ENCODE measurements around the gene TRIOBP.

Gene TRIOBP

DNA sequence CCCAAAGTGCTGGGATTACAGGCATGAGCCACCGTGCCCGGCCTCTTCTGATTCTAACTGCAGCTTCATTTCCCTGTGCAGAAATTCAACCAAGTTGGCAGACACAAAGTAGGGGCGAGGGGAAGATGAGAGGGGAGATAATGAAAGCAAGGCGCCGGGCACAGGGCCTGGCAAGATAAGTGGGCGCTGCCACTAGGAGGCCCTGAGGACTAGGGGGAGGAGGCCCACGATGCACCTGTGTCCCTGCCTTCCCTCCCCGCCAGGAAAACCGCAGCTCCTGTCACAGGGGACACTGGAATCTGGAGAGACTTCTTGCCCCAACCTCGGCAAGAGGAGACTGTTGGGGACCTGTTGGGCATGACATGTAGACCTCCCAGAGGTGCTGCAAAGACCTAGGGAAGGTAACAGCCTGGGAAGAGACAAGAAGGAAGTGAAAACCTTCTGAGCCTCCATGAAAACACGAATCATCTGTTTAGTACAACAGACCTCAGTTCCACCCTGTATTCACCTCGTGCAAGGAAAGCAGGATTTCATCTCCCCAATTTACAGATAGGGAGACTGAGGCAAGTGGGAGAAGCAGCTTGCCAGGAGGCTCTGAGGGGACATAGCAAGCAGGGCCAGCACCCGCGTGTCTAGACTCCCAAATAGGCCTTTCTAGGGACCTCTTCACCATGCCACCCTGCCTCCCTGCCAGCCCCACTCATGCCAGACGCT, 24.5 kb upstream of the TRIOBP start:
- DNase-seq (ENCODE audit: extremely low read depth, low read depth): no peak
- H3K4me3 ChIP-seq (replicated peaks; ENCODE audit: low read depth, low read length): no peak overlapping the region
- TF ChIP-seq, protein P1, sequence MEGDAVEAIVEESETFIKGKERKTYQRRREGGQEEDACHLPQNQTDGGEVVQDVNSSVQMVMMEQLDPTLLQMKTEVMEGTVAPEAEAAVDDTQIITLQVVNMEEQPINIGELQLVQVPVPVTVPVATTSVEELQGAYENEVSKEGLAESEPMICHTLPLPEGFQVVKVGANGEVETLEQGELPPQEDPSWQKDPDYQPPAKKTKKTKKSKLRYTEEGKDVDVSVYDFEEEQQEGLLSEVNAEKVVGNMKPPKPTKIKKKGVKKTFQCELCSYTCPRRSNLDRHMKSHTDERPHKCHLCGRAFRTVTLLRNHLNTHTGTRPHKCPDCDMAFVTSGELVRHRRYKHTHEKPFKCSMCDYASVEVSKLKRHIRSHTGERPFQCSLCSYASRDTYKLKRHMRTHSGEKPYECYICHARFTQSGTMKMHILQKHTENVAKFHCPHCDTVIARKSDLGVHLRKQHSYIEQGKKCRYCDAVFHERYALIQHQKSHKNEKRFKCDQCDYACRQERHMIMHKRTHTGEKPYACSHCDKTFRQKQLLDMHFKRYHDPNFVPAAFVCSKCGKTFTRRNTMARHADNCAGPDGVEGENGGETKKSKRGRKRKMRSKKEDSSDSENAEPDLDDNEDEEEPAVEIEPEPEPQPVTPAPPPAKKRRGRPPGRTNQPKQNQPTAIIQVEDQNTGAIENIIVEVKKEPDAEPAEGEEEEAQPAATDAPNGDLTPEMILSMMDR (IDR thresholded peaks at IDR 0.05; ENCODE audit: low read depth, low read length, missing control alignments): no peak

DNA sequence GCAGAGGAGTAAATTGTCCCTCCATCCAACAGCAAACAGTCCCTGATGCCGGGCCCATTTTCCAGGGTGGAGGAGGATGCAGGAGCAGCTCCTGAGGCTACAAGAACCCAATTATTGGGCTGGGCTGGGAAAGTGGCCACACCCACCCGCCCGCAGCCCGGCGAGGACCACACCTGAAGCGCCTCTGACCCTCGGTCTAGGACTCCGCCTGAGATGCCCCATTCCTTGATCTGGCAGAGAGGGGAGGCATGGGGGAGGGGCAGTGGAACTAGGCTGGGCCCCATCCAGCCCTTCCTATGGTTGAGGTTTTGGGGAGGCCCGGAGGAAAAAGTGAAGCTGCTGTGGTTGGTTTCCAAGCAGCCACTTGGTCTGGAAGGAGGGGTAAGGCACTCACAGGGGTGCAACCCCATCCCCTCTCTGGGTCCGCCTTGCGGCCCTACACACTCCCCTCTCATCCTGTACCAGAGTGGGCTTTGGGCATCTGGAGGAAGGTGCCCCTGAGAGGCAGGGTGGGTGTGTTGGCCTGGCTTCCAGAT, 23.9 kb upstream of the TRIOBP start:
- TF ChIP-seq, protein P1 (IDR thresholded peaks at IDR 0.05; ENCODE audit: low read depth, low read length, missing control alignments): no peak
- DNase-seq (ENCODE audit: extremely low read depth, low read depth): no peak

DNA sequence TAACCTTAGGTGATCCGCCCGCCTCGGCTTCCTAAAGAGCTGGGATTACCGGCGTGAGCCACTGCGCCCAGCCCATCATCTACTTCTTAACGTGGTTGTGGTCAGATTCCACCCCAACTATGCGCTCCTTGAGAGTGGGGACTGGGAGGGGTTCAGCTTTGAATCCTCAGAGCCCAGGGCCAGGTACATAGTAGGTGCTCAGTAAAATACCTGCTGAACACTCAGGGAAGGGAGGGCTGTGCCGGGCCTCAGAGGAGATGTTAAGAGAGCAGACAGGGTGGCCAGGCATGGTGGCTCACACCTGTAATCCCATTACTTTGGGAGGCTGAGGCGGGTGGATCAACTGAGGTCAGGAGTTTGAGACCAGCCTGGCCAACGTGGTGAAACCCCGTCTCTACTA, 22.6 kb upstream of the TRIOBP start:
- TF ChIP-seq, protein P1 (IDR thresholded peaks at IDR 0.05; ENCODE audit: low read depth, low read length, missing control alignments): no peak
- no peak overlapping the region for H3K4me3 ChIP-seq (replicated peaks; ENCODE audit: low read depth, low read length)
- no peak for DNase-seq (ENCODE audit: extremely low read depth, low read depth)

More for the DNA sequence above, 23.9 kb upstream of the TRIOBP start:
- H3K4me3 ChIP-seq (replicated peaks; ENCODE audit: low read depth, low read length): no peak overlapping the region

DNA sequence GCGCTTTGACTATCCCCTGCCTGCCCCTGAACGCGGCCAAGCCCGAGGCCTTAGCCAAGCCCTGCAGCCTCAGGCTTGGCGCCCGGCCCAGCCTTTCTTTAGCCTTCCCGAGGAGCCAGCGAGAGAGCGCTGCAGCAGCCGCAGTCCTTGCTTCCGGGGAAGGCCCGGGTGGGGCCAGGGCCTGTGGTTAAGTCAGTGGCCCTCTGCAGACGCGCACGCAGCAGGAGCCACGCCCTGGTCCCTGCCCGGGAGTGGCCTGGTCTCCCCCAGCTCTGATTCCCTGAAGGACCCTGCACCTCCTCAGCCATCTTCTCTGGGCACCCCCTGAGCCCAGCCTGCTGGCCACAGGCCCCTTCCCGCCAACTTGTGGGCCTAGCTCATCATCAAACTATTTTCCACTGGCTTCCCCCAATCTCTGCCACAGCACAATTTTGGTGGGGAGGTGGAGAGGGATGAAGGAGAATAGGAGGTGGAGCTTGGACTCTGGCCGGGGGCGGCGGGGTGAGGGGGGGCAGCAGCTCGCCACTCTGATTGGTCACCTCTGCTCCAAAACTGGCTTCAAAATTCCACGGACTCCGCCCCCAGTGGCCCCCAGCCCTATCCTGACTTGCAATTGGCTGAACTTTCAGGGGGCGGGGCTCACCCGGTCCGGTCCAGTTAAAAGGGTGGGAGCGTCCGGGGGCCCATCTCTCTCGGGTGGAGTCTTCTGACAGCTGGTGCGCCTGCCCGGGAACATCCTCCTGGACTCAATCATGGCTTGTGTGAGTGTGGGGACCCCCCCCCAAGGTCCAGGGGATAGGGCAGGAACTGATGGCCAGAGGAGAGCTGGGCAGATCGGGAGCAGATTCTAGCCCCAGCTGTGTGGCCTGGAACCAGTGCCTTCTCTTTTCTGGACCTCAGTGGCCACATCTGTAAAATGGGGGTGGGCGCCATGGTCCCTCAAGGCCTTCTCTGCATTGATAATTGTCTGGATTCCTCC, 21.6 kb upstream of the TRIOBP start, which contains the start of gene LGALS1:
Gene LGALS1 (plus strand): TSS at position 686 of the 979 bp plus-strand sequence. CDS start 67 bp downstream, at position 753.
- DNase-seq (ENCODE audit: extremely low read depth, low read depth): peak; percentile 93
- H3K4me3 ChIP-seq (replicated peaks; ENCODE audit: low read depth, low read length): peak within 1 kb of the TSS; percentile 88
- TF ChIP-seq, protein P1 (IDR thresholded peaks at IDR 0.05; ENCODE audit: low read depth, low read length, missing control alignments): no peak

DNA sequence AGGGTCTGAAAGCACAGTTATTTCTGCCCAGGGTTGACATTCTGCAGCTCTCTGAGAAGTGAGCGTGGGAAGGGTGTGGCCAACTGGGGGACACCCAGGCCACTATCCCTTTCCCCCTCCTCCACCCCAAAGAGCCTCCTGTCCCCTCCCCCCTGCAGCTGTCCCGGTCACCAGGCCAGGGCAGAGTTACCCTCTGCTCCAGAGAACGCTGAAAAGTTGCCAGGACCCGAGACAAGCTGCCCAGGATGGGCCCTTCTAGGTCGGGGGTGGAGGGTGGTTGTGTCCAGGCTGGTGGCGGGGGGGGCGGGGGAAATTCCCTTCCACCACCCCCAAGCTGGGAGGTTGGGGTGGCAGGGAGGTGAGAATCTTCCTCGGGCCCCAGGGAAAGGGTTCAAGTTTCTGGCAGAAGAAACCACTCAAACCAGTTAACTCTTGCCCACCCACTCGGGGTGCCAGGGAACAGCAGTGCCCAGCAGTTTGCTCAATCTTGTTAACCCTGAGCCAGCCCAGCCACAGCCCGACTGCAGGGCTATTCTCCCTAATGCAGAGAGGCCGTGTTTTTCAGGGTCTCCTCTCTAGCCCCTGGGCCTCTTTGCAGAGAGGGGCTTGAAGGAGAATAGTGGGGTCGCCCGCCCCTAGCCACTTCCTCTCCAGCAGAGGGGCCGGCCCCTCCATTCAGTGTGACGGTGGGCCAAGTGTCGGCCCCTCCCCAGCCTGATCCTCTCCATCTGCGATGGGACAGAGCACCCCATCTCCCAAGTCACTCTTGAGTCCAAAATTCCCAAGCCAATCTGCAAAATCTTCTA, 20.7 kb upstream of the TRIOBP start:
- peak overlapping the region; percentile 88 for H3K4me3 ChIP-seq (replicated peaks; ENCODE audit: low read depth, low read length)
- TF ChIP-seq, protein P1 (IDR thresholded peaks at IDR 0.05; ENCODE audit: low read depth, low read length, missing control alignments): no peak
- no peak for DNase-seq (ENCODE audit: extremely low read depth, low read depth)

All from HFF-Myc (cell line).